ENCODE data around the gene OPCML. TPM values are rescaled to one million over a fixed set of nuclear protein-coding genes. Genes with fewer than 3 reads are reported as not detected.

Gene OPCML
- polyA plus RNA-seq, 1 donor from 2014 or later: 11.6 TPM

- no peaks in the 10 kb centered on the region for H3K79me2 ChIP-seq (replicated peaks; ENCODE audit: insufficient read depth, low read length)
- no peaks in the 10 kb centered on the region for H3K36me3 ChIP-seq (ENCODE audit: insufficient read depth, low read length)
- H3K4me2 ChIP-seq (ENCODE audit: low read length): no peak overlapping the region
- H3K9ac ChIP-seq (ENCODE audit: low read length): no peak overlapping the region
- no peak overlapping the region for H3K4me3 ChIP-seq (ENCODE audit: low read length)
- H3K27ac ChIP-seq (ENCODE audit: low read length): no peak overlapping the region
- H3K9me2 ChIP-seq (ENCODE audit: insufficient read depth, low read length): no peaks in the 10 kb centered on the region
- H3K9me3 ChIP-seq (ENCODE audit: low read length): no peaks in the 10 kb centered on the region
- H2AFZ ChIP-seq (ENCODE audit: low read depth, low read length): no peak overlapping the region
- H3K27me3 ChIP-seq (ENCODE audit: insufficient read depth, low read depth, low read length): no peaks in the 10 kb centered on the region
- H3F3A ChIP-seq (ENCODE audit: insufficient read depth, low read length, poor library complexity, severe bottlenecking): no peaks in the 10 kb centered on the region
- TF ChIP-seq POLR2AphosphoS5 (IDR thresholded peaks at IDR 0.05) (no peak), TAF1 (IDR thresholded peaks at IDR 0.05; ENCODE audit: low read depth) (no peak), EP300 (conservative IDR thresholded peaks at IDR 0.05; ENCODE audit: poor library complexity, severe bottlenecking) (no peak), MXI1 (conservative IDR thresholded peaks at IDR 0.05; ENCODE audit: poor library complexity, severe bottlenecking) (no peak), SMC3 (conservative IDR thresholded peaks at IDR 0.05; ENCODE audit: poor library complexity) (no peak), RAD21 (conservative IDR thresholded peaks at IDR 0.05) (no peak), EZH2 (IDR thresholded peaks at IDR 0.05; ENCODE audit: borderline replicate concordance, insufficient read depth, low read length, poor library complexity, severe bottlenecking) (no peak)
- TF ChIP-seq, protein P1, sequence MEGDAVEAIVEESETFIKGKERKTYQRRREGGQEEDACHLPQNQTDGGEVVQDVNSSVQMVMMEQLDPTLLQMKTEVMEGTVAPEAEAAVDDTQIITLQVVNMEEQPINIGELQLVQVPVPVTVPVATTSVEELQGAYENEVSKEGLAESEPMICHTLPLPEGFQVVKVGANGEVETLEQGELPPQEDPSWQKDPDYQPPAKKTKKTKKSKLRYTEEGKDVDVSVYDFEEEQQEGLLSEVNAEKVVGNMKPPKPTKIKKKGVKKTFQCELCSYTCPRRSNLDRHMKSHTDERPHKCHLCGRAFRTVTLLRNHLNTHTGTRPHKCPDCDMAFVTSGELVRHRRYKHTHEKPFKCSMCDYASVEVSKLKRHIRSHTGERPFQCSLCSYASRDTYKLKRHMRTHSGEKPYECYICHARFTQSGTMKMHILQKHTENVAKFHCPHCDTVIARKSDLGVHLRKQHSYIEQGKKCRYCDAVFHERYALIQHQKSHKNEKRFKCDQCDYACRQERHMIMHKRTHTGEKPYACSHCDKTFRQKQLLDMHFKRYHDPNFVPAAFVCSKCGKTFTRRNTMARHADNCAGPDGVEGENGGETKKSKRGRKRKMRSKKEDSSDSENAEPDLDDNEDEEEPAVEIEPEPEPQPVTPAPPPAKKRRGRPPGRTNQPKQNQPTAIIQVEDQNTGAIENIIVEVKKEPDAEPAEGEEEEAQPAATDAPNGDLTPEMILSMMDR (IDR thresholded peaks at IDR 0.05; ENCODE audit: poor library complexity, severe bottlenecking): no peak
- TF ChIP-seq, protein P2, sequence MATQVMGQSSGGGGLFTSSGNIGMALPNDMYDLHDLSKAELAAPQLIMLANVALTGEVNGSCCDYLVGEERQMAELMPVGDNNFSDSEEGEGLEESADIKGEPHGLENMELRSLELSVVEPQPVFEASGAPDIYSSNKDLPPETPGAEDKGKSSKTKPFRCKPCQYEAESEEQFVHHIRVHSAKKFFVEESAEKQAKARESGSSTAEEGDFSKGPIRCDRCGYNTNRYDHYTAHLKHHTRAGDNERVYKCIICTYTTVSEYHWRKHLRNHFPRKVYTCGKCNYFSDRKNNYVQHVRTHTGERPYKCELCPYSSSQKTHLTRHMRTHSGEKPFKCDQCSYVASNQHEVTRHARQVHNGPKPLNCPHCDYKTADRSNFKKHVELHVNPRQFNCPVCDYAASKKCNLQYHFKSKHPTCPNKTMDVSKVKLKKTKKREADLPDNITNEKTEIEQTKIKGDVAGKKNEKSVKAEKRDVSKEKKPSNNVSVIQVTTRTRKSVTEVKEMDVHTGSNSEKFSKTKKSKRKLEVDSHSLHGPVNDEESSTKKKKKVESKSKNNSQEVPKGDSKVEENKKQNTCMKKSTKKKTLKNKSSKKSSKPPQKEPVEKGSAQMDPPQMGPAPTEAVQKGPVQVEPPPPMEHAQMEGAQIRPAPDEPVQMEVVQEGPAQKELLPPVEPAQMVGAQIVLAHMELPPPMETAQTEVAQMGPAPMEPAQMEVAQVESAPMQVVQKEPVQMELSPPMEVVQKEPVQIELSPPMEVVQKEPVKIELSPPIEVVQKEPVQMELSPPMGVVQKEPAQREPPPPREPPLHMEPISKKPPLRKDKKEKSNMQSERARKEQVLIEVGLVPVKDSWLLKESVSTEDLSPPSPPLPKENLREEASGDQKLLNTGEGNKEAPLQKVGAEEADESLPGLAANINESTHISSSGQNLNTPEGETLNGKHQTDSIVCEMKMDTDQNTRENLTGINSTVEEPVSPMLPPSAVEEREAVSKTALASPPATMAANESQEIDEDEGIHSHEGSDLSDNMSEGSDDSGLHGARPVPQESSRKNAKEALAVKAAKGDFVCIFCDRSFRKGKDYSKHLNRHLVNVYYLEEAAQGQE (IDR thresholded peaks at IDR 0.05; ENCODE audit: borderline replicate concordance): no peak
- no peaks in the 10 kb centered on the region for H4K20me1 ChIP-seq (ENCODE audit: insufficient read depth)
Observed at GRCh38 chr11:133266986-133267385, 265.3 kb downstream of the OPCML start.

- Histone ChIP-seq H3K9me2 (ENCODE audit: insufficient read depth, low read length) (no peaks in the 10 kb centered on the region), H3K36me3 (ENCODE audit: insufficient read depth, low read length) (no peaks in the 10 kb centered on the region), H2AFZ (ENCODE audit: low read depth, low read length) (no peak overlapping the region), H3K9ac (ENCODE audit: low read length) (no peak overlapping the region), H3F3A (ENCODE audit: insufficient read depth, low read length, poor library complexity, severe bottlenecking) (no peaks in the 10 kb centered on the region), H4K20me1 (ENCODE audit: insufficient read depth) (no peaks in the 10 kb centered on the region), H3K9me3 (ENCODE audit: low read length) (no peaks in the 10 kb centered on the region), H3K4me2 (ENCODE audit: low read length) (no peak overlapping the region), H3K4me3 (ENCODE audit: low read length) (no peak overlapping the region), H3K27me3 (ENCODE audit: insufficient read depth, low read depth, low read length) (no peaks in the 10 kb centered on the region), H3K27ac (ENCODE audit: low read length) (no peak overlapping the region), H3K79me2 (replicated peaks; ENCODE audit: insufficient read depth, low read length) (no peaks in the 10 kb centered on the region)
- TF ChIP-seq RAD21 (conservative IDR thresholded peaks at IDR 0.05) (no peak), POLR2AphosphoS5 (IDR thresholded peaks at IDR 0.05) (no peak)
- TF ChIP-seq, protein P2 (IDR thresholded peaks at IDR 0.05; ENCODE audit: borderline replicate concordance): no peak
Observed at GRCh38 chr11:133265530-133266035, 266.7 kb downstream of the OPCML start.
